Stimulated activated memory B cell treated with anti-CD40 and anti-IgM and Interleukin-4, amounts not matched to agents 10 μg/mL and 1 μg/mL and 100 μg/mL, for 72 hours (primary cell): Measurements from ENCODE around the gene HSFX4.

ENCODE experiments used
- ATAC-seq: fragments of 150-1000 bp; cut with Tn5 transposase; 2 replicates; pipeline ENCODE4 v1.10.0; 2021
- H3K27ac Mint-ChIP-seq: one replicate; pipeline ENCODE4 v1.8.0; 2022; ENCODE audit warnings: mild to moderate bottlenecking, mixed read lengths
- H3K27me3 Mint-ChIP-seq: one replicate; pipeline ENCODE4 v1.8.0; 2022; ENCODE audit warnings: mixed read lengths
- H3K36me3 Mint-ChIP-seq: one replicate; pipeline ENCODE4 v1.8.0; 2022; ENCODE audit warnings: mixed read lengths
- H3K4me1 Mint-ChIP-seq: one replicate; pipeline ENCODE4 v1.8.0; 2022; ENCODE audit warnings: mixed read lengths
- H3K4me3 Mint-ChIP-seq: one replicate; pipeline ENCODE4 v1.8.0; 2022; ENCODE audit warnings: mild to moderate bottlenecking, moderate library complexity, mixed read lengths
- H3K9me3 Mint-ChIP-seq: one replicate; pipeline ENCODE4 v1.8.0; 2022; ENCODE audit warnings: mixed read lengths

HSFX4 gene

DNA sequence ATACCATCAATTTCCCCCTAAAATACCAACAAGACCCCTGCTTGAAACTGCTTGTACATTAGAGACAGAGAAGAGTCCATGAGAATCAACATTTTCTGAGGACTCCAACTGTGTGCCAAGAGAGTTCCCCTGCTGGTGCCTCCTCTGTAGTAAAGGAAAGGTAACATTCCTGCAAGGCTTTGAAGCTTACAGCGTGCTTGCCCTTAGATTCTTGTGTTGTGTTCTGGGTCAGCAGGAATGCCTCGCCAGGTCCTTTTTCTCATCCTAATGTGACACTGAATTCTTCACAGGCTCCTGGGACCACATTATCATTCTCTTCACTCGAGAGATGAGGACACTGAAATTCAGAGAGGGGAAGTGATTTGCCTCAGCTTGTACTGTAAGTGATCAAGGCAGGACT lies 18.6 kb downstream of the HSFX4 start:
- Mint-ChIP-seq H3K4me3 (no peak overlapping the region), H3K27ac (no peak overlapping the region), H3K4me1 (peaks cover 3% of the 10 kb centered on the region), H3K36me3 (peaks cover 13% of the 10 kb centered on the region), H3K9me3 (no peaks in the 10 kb centered on the region), H3K27me3 (no peaks in the 10 kb centered on the region)
- ATAC-seq = no peak

DNA sequence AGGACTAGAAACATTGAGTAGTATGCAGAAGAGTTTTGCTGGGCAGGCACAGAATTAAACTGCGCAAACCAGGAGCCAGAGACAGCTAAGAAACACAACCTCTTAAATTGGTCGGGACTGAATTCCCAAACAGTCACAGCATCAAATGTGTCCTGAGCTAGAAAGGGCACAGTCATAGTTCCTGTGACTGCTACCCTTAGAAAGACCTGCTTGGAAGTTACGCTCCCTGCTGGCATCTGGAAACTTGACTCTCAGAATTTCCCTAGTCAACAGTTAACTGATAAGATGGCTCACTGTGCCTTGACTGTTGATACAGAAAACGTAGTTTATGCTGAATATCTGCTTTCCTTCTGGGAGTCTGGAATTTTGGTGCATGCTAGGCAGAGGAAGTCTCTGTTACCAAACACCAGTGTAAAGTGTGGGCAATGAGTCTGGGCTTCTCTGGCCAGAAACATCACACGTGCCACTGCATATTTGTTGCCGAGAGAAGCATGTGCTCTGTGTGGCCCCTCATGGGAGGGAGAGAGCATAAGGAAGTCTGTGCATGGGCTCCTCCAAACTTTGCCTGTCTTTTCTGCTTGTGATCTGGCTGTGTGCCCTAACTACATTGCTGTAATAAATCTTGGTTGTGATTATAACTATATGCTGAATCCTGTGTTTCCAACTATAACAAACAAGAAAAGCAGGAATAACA lies 20.5 kb downstream of the HSFX4 start:
- no peak overlapping the region for H3K4me3 Mint-ChIP-seq

DNA sequence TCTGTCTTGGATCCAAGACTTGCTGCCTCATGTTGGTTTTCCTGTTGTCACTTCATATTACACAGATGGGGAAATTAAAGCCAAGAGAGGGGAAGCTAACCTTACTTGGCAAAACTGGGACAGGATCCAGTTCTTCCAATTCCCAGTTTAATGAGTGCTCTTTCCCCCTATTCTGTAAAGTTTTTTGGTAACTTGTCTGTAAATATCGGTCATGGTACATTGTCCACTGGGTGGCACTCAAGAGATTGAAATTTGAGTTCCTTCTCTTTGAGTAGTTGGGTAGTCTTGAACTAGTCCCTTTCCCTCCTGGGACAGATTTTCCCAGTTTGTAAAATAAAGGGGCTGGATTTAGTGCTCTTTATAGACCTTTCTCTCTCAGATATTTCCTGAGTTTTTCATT lies 21.3 kb downstream of the HSFX4 start:
- no peak overlapping the region for H3K4me3 Mint-ChIP-seq
- no peaks in the 10 kb centered on the region for H3K36me3 Mint-ChIP-seq
- no peaks in the 10 kb centered on the region for H3K9me3 Mint-ChIP-seq
- H3K27ac Mint-ChIP-seq = no peak overlapping the region
- ATAC-seq = no peak
- no peaks in the 10 kb centered on the region for H3K4me1 Mint-ChIP-seq
- no peaks in the 10 kb centered on the region for H3K27me3 Mint-ChIP-seq

More for the DNA sequence above, 20.5 kb downstream of the HSFX4 start:
- Mint-ChIP-seq H3K27ac (no peak overlapping the region), H3K27me3 (no peaks in the 10 kb centered on the region), H3K36me3 (peaks cover 4% of the 10 kb centered on the region), H3K4me1 (no peaks in the 10 kb centered on the region), H3K9me3 (no peaks in the 10 kb centered on the region)
- no peak for ATAC-seq

DNA sequence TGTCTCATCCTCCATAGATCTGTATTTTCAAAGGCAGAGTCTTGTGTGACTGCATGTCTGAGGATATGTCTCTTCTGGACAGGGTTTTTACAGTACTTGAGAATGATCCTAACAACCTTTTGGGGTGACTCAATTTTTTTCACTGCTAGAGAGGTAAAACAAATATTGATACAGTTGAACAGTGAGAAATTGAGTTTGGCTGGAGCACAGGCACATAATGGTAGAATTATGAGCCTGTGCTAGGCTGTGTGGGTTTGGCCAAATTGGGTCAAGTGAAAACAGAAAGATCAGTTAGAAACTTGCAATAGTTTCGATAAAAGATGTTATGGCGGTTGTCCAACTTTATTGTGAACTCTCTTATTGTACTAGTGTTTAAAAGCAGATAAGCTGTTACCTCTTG lies 32.2 kb downstream of the HSFX4 start:
- no peaks in the 10 kb centered on the region for H3K9me3 Mint-ChIP-seq
- H3K27ac Mint-ChIP-seq = no peak overlapping the region
- no peak for ATAC-seq
- H3K36me3 Mint-ChIP-seq = peaks cover 15% of the 10 kb centered on the region
- H3K27me3 Mint-ChIP-seq = no peaks in the 10 kb centered on the region
- H3K4me1 Mint-ChIP-seq = no peaks in the 10 kb centered on the region
- no peak overlapping the region for H3K4me3 Mint-ChIP-seq

DNA sequence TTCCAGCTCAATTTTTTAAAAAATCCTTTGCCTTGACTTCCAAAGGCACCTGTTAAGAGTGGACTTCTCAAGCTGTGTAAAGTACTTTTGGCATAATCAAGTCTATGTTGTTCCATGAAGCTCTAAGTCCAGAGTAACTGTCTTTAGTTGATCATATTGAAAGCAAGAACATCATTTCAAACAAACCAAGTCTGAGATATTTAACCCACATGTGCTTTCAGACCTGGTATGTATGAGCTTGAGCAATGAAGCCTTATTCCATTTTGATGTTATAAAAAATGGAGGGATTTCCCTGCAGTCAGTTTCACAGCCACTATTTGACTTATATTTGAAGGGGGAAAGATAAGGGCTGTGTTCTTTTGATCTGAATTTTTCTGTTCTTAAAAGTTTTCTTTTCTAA lies 32.6 kb downstream of the HSFX4 start:
- Mint-ChIP-seq H3K27ac (no peak overlapping the region), H3K9me3 (no peaks in the 10 kb centered on the region), H3K4me1 (no peaks in the 10 kb centered on the region), H3K36me3 (peaks cover 15% of the 10 kb centered on the region), H3K4me3 (no peak overlapping the region), H3K27me3 (no peaks in the 10 kb centered on the region)
- no peak for ATAC-seq

DNA sequence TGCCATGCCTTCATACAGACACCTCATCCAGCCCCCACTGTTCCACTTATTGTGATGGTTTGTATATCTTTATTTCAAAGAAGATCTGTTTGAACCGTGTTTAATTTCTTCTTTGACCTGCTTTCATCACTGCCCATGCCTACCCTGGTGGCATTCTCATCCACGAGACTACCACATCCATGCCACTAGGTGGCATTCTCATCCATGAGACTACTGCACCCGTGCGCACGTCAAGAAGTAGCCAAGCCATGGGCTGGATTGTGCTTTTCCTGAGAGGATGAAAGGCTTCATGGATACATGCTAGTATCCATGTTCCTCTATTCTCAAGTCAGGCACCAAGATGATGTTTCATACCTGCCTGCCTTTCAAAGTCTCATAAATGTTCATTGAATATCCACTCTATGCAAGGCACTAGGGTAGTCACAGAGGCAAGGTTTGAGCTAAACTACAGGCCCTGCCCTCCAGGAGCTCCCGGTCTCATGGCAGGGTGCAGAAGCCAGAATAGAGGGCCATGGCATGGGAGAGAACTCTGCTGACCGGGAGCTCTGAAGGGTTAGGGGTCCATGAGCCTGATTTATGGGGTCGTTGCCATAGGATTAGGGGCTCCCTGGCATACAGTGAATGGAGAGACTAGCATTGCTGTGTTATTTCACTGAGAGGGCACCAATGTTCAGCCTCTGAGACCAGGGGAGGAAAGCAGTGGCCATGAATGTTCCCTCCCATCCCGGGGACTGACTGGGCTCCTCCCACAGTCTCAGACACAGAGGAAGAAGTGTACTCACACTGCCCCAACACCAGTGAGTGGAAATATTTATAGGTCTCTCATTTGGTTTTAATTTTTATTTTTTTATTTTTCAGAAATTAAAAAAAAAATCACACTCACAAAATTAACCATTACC lies 33.7 kb downstream of the HSFX4 start:
- Mint-ChIP-seq H3K27me3 (no peaks in the 10 kb centered on the region), H3K4me3 (no peak overlapping the region), H3K36me3 (peaks cover 18% of the 10 kb centered on the region), H3K9me3 (no peaks in the 10 kb centered on the region), H3K4me1 (no peaks in the 10 kb centered on the region), H3K27ac (no peak overlapping the region)
- no peak for ATAC-seq

DNA sequence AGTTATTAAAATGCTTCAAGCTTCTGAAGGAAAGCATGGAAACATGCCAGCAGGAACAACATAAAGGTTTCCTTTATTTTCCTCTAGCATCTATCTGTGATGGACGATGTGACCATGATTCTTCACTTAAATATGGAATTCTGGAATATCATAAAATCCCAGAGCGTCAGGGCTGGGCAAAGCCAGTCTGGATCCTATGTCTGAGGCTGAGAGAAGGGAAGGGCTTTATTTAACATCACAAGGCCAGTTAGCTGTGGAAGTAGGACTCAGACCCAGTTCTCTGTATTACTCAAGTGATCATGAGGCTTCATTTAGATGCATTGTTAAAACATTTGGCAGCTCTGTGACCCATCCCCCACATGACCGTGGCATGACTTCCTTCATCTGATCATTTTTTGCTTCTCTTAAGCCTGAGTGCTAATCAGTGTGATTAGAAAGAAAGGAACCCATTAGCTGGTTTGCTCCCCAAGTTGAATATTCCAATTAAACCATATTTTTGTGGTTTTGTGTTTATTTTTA lies 49.8 kb downstream of the HSFX4 start:
- no peak overlapping the region for H3K27ac Mint-ChIP-seq
- H3K36me3 Mint-ChIP-seq = no peaks in the 10 kb centered on the region
- no peaks in the 10 kb centered on the region for H3K27me3 Mint-ChIP-seq
- no peaks in the 10 kb centered on the region for H3K4me1 Mint-ChIP-seq
- no peak overlapping the region for H3K4me3 Mint-ChIP-seq
- ATAC-seq = no peak
- no peaks in the 10 kb centered on the region for H3K9me3 Mint-ChIP-seq
